ENCODE results near the gene RAB11FIP3. TPM values are rescaled to one million over a fixed set of nuclear protein-coding genes. Genes with fewer than 3 reads are reported as not detected.
A peak's percentile ranks its signal among the peaks of the same experiment; 100 is the strongest.

RAB11FIP3 gene
- total and polyA plus RNA-seq, 11 donors = 19.3 to 39.9 (median 31.9) TPM

GRCh38 chr16:534856-535445 lies 109.5 kb downstream of the RAB11FIP3 start:
- ATAC-seq = no peak
- intact Hi-C loops (cut with DNase I) = no loop called here
- TF ChIP-seq POLR2A (IDR thresholded peaks at IDR 0.05) (no peak), CTCF (IDR thresholded peaks at IDR 0.05) (no peak)
- Histone ChIP-seq H3K9me3 (no peaks in the 10 kb centered on the region), H3K4me1 (peaks cover 1 to 39% (median 12%) of the 10 kb centered on the region in 12 donors), H3K27ac (no peak overlapping the region), H3K27me3 (no peaks in the 10 kb centered on the region), H3K36me3 (peaks cover 0 to 33% (median 4%) of the 10 kb centered on the region in 9 donors), H3K4me3 (no peak overlapping the region)
- no peak for DNase-seq
- 93 to 98% (median 96%) methylated on average over 17 to 27 of the region's 27 CpGs for WGBS, 4 donors

- H3K36me3 ChIP-seq = peaks cover 0 to 33% (median 7%) of the 10 kb centered on the region in 9 donors
- DNase-seq (peak in 1 of 5 donors; percentile 51), ATAC-seq (peak in 3 of 4 donors; percentile 7 to 47 (median 45))
- no peaks in the 10 kb centered on the region for H3K9me3 ChIP-seq
- 81 to 91% (median 90%) methylated on average over 27 to 39 of the region's 39 CpGs for WGBS, 4 donors
- intact Hi-C loops (cut with DNase I) = no loop called here
- H3K27me3 ChIP-seq = no peaks in the 10 kb centered on the region
- no peak overlapping the region for H3K4me3 ChIP-seq
- H3K4me1 ChIP-seq = peaks cover 0 to 31% (median 6%) of the 10 kb centered on the region in 12 donors
- no peak for TF ChIP-seq CTCF (IDR thresholded peaks at IDR 0.05)
- TF ChIP-seq POLR2A (IDR thresholded peaks at IDR 0.05) = no peak
- H3K27ac ChIP-seq = no peak overlapping the region
These were observed 110.3 kb downstream of the RAB11FIP3 start for GRCh38 chr16:535446-536405.

- WGBS, 4 donors = 90 to 95% (median 94%) methylated on average over 17 of the region's 17 CpGs
- H3K4me3 ChIP-seq = no peak overlapping the region
- intact Hi-C loops (cut with DNase I) = no loop called here
- no peak overlapping the region for H3K27ac ChIP-seq
- H3K36me3 ChIP-seq = peaks cover 0 to 34% (median 7%) of the 10 kb centered on the region in 9 donors
- TF ChIP-seq POLR2A (IDR thresholded peaks at IDR 0.05) (no peak), CTCF (IDR thresholded peaks at IDR 0.05) (no peak)
- H3K4me1 ChIP-seq = peaks cover 0 to 27% (median 6%) of the 10 kb centered on the region in 12 donors
- ATAC-seq (no peak), DNase-seq (no peak)
- no peaks in the 10 kb centered on the region for H3K9me3 ChIP-seq
- no peaks in the 10 kb centered on the region for H3K27me3 ChIP-seq
These were observed 111.3 kb downstream of the RAB11FIP3 start for GRCh38 chr16:536746-537145.

All from heart left ventricle (tissue), 16 donors.